OCI-LY3 (cell line): ENCODE results near the gene ACOX3.

Experiments
- H2AFZ ChIP-seq: fragments of 200-600, 300-600 bp; shearing (Covaris generic); 2 replicates; pipeline ENCODE4 v1.6.0; 2014; ENCODE audit warnings: antibody characterized with exemption, low read depth, low read length
- H3K27ac ChIP-seq: fragments of 200-600, 300-600 bp; sonication (generic); 2 replicates; pipeline ENCODE4 v1.5.1; 2014; ENCODE audit warnings: mild to moderate bottlenecking, low read length, moderate library complexity, mixed read lengths
- H3K27me3 ChIP-seq: fragments of 200-600, 300-600 bp; sonication (generic); 2 replicates; pipeline ENCODE4 v1.6.1; 2014; ENCODE audit warnings: low read depth, low read length, mixed read lengths
- H3K36me3 ChIP-seq: fragments of 200-600, 300-600 bp; sonication (generic); replicated peaks from 2 replicates; pipeline ENCODE3; 2014; ENCODE audit warnings: low read depth, low read length, mixed read lengths
- H3K4me1 ChIP-seq: fragments of 300-600, 200-600 bp; sonication (generic); 2 replicates; pipeline ENCODE4 v1.6.1; 2014; ENCODE audit warnings: low read length, mixed read lengths
- H3K4me2 ChIP-seq: fragments of 200-600, 300-600 bp; sonication (generic); 2 replicates; pipeline ENCODE4 v1.6.1; 2014; ENCODE audit warnings: low read length, mixed read lengths
- H3K4me3 ChIP-seq: fragments of 300-600, 200-600 bp; sonication (generic); 2 replicates; pipeline ENCODE4 v1.5.1; 2014; ENCODE audit warnings: antibody characterized with exemption, mild to moderate bottlenecking, low read length, moderate library complexity
- H3K79me2 ChIP-seq: fragments of 300-600, 200-600 bp; shearing (Covaris generic); 2 replicates; pipeline ENCODE4 v1.6.1; 2014; ENCODE audit warnings: mild to moderate bottlenecking, low read length, mixed read lengths
- H3K9ac ChIP-seq: fragments of 300-600, 200-600 bp; shearing (Covaris generic); 2 replicates; pipeline ENCODE4 v1.6.0; 2014; ENCODE audit warnings: mild to moderate bottlenecking, low read length, moderate library complexity
- H3K9me3 ChIP-seq: fragments of 200-600, 300-600 bp; shearing (Covaris generic); 2 replicates; pipeline ENCODE4 v1.6.1; 2014; ENCODE audit warnings: low read length, mixed read lengths; ENCODE audit not compliant: insufficient read depth
- H4K20me1 ChIP-seq: fragments of 200-600, 300-600 bp; sonication (generic); 2 replicates; pipeline ENCODE4 v1.6.1; 2016; ENCODE audit warnings: low read length, mixed read lengths; ENCODE audit not compliant: insufficient read depth
- EZH2phosphoT487 ChIP-seq: fragments of 200-600 bp; shearing (Covaris generic); IDR thresholded peaks from 2 replicates; pipeline ENCODE4 v1.6.1; 2018; ENCODE audit warnings: antibody characterized with exemption, mixed run types, low read depth
- TF ChIP-seq, protein P1 (sequence below): fragments of 200-600, 300-600 bp; sonication (generic); IDR thresholded peaks from 2 replicates; pipeline ENCODE4 v1.5.1; 2014; ENCODE audit warnings: antibody characterized with exemption, low read length, low read depth

ACOX3 gene

DNA sequence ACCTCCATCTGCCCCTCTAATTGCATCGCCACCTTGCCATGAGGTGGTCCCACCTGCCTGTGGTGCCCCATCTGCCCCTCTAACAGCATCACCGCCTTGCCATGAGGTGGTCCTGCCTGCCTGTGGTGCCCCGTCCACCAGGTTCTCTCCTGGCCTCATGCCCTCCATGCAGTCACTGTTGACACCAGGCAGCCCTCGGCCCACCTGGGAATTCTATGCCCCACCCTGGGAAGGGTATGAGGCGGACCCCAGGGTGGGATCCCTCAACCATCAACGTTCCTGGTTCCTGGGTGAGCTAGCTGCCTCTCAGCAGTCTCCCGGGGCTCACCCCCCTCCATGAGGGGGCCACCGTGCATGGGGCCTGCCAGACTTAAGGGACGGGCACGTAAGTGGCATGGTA, 38.9 kb downstream of the ACOX3 start:
- Histone ChIP-seq H3K36me3 (peaks cover 15% of the 10 kb centered on the region), H3K9me3 (no peaks in the 10 kb centered on the region), H3K27me3 (no peaks in the 10 kb centered on the region), H3K4me1 (no peaks in the 10 kb centered on the region), H3K27ac (no peak overlapping the region), H3K9ac (no peak overlapping the region), H2AFZ (no peak overlapping the region), H4K20me1 (no peaks in the 10 kb centered on the region), H3K4me3 (no peak overlapping the region), H3K4me2 (no peak overlapping the region), H3K79me2 (no peaks in the 10 kb centered on the region)
- TF ChIP-seq, protein P1, sequence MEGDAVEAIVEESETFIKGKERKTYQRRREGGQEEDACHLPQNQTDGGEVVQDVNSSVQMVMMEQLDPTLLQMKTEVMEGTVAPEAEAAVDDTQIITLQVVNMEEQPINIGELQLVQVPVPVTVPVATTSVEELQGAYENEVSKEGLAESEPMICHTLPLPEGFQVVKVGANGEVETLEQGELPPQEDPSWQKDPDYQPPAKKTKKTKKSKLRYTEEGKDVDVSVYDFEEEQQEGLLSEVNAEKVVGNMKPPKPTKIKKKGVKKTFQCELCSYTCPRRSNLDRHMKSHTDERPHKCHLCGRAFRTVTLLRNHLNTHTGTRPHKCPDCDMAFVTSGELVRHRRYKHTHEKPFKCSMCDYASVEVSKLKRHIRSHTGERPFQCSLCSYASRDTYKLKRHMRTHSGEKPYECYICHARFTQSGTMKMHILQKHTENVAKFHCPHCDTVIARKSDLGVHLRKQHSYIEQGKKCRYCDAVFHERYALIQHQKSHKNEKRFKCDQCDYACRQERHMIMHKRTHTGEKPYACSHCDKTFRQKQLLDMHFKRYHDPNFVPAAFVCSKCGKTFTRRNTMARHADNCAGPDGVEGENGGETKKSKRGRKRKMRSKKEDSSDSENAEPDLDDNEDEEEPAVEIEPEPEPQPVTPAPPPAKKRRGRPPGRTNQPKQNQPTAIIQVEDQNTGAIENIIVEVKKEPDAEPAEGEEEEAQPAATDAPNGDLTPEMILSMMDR, result no peak
- TF ChIP-seq EZH2phosphoT487, result no peak

DNA sequence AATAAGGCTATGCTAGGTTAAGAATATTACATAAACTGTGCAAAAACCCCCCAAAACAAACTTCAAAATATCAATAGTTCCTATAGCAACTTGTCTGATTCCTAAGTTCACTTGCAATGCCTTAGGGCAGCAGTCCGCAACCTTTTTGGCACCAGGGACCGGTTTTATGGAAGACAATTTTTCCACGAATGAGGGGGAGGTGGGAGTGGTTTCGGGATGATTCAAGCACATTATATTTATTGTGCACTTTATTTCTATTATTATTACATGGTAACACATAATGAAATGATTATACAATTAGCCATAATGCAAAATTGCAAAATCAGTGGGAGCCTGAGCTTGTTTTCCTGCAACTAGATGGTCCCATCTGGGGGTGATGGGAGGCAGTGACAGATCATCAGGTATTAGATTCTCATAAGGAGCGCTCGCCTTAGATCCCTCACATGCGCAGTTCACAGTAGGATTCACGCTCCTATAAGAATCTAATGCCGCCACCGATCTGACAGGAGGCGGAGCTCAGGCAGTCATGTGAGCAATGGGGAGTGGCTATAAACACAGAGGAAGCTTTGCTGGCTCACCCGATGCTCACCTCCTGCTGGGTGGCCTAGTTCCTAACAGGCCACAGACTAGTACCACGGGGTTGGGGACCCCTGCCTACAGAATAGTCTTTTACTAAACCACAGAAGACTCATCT, 39.7 kb downstream of the ACOX3 start:
- TF ChIP-seq EZH2phosphoT487, result no peak
- TF ChIP-seq, protein P1, result no peak
- no peak overlapping the region for H2AFZ ChIP-seq
- no peak overlapping the region for H3K27ac ChIP-seq
- no peak overlapping the region for H3K9ac ChIP-seq
- no peaks in the 10 kb centered on the region for H4K20me1 ChIP-seq
- H3K36me3 ChIP-seq, result peaks cover 17% of the 10 kb centered on the region
- H3K4me2 ChIP-seq, result no peak overlapping the region
- H3K79me2 ChIP-seq, result no peaks in the 10 kb centered on the region
- H3K27me3 ChIP-seq, result no peaks in the 10 kb centered on the region
- H3K9me3 ChIP-seq, result no peaks in the 10 kb centered on the region
- H3K4me3 ChIP-seq, result no peak overlapping the region
- H3K4me1 ChIP-seq, result no peaks in the 10 kb centered on the region

DNA sequence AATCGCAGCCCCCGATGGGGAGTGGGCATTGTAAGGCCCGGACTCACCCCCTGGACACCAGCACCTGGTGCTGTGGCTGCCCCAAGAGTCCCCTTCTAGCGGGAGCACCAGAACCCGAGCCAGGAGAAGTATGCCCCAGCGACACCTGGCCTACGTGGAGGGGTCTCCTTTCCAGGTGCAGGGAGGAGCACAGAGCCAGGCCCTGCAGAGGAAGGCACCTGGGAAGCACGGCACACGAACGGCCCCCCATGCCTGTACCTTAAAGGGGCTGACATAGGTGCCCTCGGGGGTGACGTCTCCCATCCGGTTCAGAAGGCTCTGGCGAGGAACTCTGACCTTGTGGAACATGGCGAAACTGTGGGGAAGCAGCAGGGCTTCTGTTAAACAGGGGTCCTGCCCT, 41.2 kb downstream of the ACOX3 start:
- H3K4me2 ChIP-seq, result no peak overlapping the region
- H4K20me1 ChIP-seq, result no peaks in the 10 kb centered on the region
- H2AFZ ChIP-seq, result no peak overlapping the region
- no peak overlapping the region for H3K27ac ChIP-seq
- no peak overlapping the region for H3K4me3 ChIP-seq
- H3K36me3 ChIP-seq, result peaks cover 12% of the 10 kb centered on the region
- no peaks in the 10 kb centered on the region for H3K9me3 ChIP-seq
- no peak for TF ChIP-seq EZH2phosphoT487
- TF ChIP-seq, protein P1, result no peak
- H3K79me2 ChIP-seq, result no peaks in the 10 kb centered on the region
- H3K27me3 ChIP-seq, result no peaks in the 10 kb centered on the region
- H3K9ac ChIP-seq, result no peak overlapping the region
- no peaks in the 10 kb centered on the region for H3K4me1 ChIP-seq

DNA sequence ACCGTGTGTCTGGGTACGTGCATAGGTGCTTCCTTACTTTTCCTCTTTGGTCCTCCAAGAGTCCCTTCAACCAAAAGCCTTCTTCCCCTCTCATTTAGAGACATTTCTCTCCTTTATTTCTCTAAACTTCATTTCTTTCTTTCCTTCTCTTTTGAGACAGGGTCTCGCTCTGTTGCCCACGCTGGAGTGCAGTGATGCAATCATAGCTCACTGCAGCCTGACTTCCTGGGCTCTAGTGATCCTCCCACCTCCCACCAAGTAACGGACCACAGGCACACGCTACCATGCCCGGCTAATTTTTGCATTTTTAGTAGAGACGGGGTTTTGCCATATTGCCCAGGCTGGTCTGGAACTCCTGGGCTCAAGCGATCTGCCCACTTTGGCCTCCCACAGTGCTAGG, 42.2 kb downstream of the ACOX3 start:
- H4K20me1 ChIP-seq, result no peaks in the 10 kb centered on the region
- H2AFZ ChIP-seq, result no peak overlapping the region
- no peak overlapping the region for H3K4me3 ChIP-seq
- H3K27ac ChIP-seq, result no peak overlapping the region
- no peaks in the 10 kb centered on the region for H3K9me3 ChIP-seq
- TF ChIP-seq, protein P1, result no peak
- no peak for TF ChIP-seq EZH2phosphoT487
- H3K4me1 ChIP-seq, result no peaks in the 10 kb centered on the region
- peaks cover 13% of the 10 kb centered on the region for H3K36me3 ChIP-seq
- H3K9ac ChIP-seq, result no peak overlapping the region
- no peaks in the 10 kb centered on the region for H3K79me2 ChIP-seq
- H3K27me3 ChIP-seq, result no peaks in the 10 kb centered on the region
- no peak overlapping the region for H3K4me2 ChIP-seq
